ENCODE measurements around the gene APP.

DNA sequence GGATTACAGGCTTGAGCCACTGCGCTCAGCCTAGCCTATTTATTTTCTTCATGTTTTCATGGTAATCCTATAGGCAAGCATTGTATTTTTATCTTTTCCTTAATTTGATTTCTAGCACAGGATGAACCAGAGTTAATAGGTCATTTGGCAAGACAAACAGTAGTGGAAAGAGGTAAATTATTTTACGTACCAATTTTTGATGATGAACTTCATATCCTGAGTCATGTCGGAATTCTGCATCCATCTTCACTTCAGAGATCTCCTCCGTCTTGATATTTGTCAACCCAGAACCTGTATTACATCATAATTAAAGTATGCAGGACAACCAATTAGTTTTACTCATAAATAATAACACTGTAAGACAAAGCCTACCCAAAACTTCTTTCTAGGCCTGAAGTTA lies 273.2 kb downstream of the APP start:
- TF ChIP-seq, protein P1, sequence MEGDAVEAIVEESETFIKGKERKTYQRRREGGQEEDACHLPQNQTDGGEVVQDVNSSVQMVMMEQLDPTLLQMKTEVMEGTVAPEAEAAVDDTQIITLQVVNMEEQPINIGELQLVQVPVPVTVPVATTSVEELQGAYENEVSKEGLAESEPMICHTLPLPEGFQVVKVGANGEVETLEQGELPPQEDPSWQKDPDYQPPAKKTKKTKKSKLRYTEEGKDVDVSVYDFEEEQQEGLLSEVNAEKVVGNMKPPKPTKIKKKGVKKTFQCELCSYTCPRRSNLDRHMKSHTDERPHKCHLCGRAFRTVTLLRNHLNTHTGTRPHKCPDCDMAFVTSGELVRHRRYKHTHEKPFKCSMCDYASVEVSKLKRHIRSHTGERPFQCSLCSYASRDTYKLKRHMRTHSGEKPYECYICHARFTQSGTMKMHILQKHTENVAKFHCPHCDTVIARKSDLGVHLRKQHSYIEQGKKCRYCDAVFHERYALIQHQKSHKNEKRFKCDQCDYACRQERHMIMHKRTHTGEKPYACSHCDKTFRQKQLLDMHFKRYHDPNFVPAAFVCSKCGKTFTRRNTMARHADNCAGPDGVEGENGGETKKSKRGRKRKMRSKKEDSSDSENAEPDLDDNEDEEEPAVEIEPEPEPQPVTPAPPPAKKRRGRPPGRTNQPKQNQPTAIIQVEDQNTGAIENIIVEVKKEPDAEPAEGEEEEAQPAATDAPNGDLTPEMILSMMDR (IDR thresholded peaks at IDR 0.05; ENCODE audit: low read length) = no peak
- TF ChIP-seq EZH2phosphoT487 (IDR thresholded peaks at IDR 0.05; ENCODE audit: low read length) (no peak), EZH2 (optimal IDR thresholded peaks at IDR 0.05; ENCODE audit: low read depth, low read length) (no peak)
